HG03025 (cell line): ENCODE data around the gene NHSL2.
A peak's percentile ranks its signal among the peaks of the same experiment; 100 is the strongest.

Source experiments
- ATAC-seq: cut with Tn5 transposase; IDR thresholded peaks from one replicate; pipeline ENCODE4 v1.9.1; 2021; ENCODE audit warnings: mild to moderate bottlenecking, moderate library complexity; ENCODE audit not compliant: unreplicated experiment, low FRiP score

The NHSL2 gene

GRCh38 chrX:72100824-72101351 lies 190.2 kb downstream of the NHSL2 start:
- ATAC-seq, result peak; percentile 82

DNA sequence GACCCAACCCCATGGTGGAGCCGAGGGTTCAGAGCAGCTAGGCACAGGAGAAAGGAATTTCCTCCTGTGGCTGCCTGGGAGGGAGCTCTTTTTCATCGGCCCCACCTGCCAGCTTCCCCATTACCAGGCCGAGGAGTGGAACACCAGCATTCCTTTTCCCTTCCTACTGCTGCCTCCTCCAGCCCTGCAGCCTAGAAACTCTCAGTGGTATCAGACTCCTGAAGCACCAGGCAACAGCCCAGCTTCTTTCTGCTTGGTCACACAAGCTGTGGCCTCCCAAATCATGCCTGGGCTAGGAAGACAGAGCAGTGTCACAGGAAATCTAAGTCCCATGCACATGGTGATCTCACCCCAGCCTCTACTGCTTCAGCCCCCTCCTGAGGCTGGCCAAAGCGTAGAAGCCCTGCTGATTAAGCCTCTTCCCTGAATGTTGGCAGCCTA lies 191.0 kb downstream of the NHSL2 start:
- no peak for ATAC-seq

GRCh38 chrX:72102126-72102525 lies 191.5 kb downstream of the NHSL2 start:
- ATAC-seq, result no peak

GRCh38 chrX:72102760-72103159 lies 192.1 kb downstream of the NHSL2 start:
- ATAC-seq, result no peak

- ATAC-seq, result peak; percentile 36
Measured at GRCh38 chrX:72105436-72105835, 194.8 kb downstream of the NHSL2 start.

- no peak for ATAC-seq
Measured at GRCh38 chrX:72107320-72107719, 196.7 kb downstream of the NHSL2 start.

- no peak for ATAC-seq
Measured at GRCh38 chrX:72107841-72108595, 197.4 kb downstream of the NHSL2 start.

GRCh38 chrX:72108666-72109065 lies 198.0 kb downstream of the NHSL2 start:
- ATAC-seq, result no peak

DNA sequence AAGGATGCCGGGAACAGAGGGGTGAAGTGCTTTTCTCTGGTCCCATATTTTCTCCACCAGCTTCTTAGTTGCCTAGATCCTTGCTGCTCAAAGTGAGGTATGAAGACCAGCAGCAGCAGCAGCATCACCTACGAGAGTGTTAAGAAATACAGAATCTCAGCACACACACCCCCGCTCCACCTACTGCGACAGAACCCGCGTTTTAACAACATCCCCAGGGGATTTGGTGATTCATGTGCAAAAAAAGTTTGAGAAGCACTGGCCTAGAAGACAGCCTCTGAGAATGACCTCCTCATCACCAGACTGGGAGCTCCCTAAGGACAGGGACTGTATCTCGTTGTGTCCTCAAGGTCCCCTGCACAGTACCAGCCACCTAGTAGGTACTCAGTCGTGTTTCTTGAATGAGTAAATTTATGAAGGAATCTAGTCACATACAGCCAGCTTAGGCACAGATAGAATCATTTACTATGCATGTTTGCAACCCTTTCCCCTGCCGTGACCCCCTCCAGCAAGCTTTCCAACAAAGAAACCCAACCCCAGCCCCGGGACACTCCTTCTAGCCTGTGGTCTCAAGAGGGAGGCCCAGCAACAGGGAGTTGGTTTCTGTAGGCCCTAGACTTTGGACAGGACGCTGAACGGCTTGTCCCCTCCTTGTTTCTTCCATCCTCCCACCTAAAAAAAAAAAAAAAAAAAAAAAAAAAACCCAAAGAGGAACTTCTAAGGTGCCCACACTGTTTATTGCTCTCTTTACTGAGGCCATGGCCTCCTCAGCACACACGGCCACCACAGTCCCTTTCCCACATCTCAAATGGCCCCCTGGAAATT lies 199.6 kb downstream of the NHSL2 start:
- no peak for ATAC-seq

DNA sequence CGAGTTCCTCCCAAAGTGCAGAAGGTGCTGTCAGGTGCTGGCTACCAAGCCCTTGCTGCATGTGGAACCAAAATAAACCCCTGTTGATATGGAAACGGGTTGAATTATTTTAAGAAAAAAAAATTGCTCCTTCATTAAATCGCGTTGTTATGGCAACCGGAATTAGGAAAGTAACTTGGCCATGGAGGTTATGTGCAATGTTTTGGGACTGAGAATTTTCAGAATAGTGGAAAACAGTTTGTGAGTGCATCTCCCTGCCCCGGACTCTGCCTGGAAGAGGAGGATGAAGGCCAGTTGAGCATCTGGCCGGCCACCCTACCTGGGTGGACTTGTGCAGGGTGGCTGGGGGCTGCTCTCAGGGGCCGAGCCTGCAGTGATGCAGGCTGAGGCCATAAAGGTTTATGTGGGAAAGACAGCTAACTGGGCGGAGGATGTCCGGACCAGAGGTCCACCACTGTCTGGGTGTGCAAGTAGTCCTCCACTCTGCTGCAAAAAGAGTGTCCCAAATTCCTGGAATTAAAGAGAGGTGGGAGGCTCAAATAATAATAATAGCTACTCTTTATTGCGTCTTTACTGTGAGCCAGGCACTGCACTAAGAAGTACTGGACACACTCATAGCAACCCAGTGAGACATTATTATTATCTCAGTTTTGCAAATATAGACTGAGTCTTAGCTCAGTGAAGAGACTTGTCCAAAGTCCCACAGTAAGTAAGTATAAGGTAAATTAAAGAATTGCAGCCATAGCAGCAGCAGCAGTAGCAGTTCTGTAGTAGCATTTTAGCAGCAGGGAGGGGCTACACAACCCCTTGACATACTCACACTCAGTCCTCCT lies 200.4 kb downstream of the NHSL2 start:
- no peak for ATAC-seq

DNA sequence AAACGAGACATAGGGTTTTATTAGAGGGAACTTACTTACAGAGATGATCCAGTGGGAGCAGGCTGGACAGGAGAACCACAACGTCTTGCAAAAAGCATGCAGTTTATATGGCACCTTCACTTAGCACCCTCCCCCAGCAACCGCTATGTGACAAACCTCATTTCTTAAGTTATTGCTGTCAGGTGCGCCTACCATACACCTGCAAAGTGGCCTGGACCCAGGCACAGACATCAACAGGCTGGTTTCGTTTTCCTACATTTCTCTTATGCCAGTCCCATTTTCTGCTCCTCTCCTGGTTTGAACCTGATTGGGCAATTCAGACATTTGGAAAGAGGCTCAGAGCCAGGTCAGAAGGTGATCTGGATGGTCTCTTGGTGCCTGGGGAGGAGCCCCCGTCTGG lies 202.8 kb downstream of the NHSL2 start:
- no peak for ATAC-seq

- ATAC-seq, result no peak
Measured at GRCh38 chrX:72114306-72114705, 203.7 kb downstream of the NHSL2 start.

GRCh38 chrX:72114807-72115206 lies 204.2 kb downstream of the NHSL2 start:
- no peak for ATAC-seq

DNA sequence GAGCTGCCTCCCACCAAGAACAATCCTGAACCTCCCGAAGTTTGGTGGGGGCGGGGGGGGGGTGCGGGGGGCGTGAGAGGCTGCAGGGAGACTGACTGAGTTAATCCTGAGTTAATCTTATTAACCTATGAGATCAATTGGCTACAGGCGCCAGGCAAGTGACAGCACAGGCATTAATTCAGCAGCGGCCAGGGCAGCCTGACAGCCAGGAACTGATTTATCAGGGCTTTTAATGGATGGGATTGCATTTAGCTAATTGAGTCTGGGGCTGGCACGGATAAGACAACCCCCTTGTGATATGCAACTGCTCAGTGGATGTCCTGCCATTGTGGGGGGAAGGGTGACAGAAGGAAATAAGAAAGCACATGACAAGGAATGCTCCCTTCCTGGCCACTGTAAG lies 204.7 kb downstream of the NHSL2 start:
- ATAC-seq, result no peak

DNA sequence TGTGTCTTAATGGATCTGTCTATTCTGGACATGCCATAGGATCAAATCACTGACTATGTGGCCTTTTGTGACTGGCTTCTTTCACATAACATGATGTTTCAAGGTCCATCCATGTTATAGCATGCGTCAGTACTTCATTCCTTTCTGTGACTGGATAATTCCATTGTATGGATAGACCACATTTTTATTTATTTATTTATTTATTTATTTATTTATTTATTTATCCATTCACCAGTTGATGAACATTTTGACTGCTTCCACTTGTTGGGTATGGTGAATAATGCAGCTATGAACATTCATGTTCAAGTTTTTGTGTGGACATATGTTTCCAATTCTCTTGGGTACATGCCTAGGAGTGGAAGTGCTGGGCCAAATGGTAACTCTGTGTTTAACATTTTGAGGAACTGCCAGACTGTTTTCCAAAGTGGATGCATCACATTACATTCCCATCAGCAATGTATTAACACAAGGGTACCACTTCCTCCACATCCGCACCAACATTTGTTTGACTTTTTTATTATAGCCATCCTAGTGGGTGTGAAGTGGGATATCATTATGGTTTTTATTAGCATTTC lies 207.1 kb downstream of the NHSL2 start:
- no peak for ATAC-seq

DNA sequence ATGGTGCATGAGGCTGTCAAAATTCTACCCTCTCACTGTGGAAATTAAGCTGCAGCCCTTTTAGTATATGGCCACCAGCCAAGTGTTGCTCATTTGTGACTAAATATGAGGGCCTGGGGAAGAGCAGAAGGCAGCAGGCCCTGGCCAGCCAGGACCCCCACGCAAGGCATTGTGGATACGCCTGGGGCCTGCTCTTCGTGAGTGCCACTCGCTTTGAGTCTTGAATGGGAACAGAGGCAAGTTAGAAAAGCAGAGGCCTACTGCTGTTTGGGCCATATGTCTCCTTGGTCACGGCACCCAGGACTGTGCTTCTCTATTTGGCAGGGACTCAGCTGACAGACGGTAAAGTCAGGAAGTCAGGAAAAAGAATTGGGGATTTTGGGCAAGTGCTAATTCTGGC lies 210.2 kb downstream of the NHSL2 start:
- no peak for ATAC-seq

GRCh38 chrX:72121383-72121782 lies 210.7 kb downstream of the NHSL2 start:
- no peak for ATAC-seq

- ATAC-seq, result no peak
Measured at GRCh38 chrX:72122621-72123337, 212.1 kb downstream of the NHSL2 start.

GRCh38 chrX:72123471-72124185 lies 213.0 kb downstream of the NHSL2 start:
- no peak for ATAC-seq
